Neural cell (in vitro differentiated cells): ENCODE measurements around the gene SNRNP25. TPM values are rescaled to one million over a fixed set of nuclear protein-coding genes. Genes with fewer than 3 reads are reported as not detected.
A peak's percentile ranks its signal among the peaks of the same experiment; 100 is the strongest.

ENCODE experiments used
- H2AFZ ChIP-seq: fragments of 200-600, 300-800 bp; sonication (generic), shearing (Covaris generic); 2 replicates; pipeline ENCODE4 v1.6.0; 2014; ENCODE audit warnings: low read depth, mild to moderate bottlenecking, antibody characterized with exemption, low read length, moderate library complexity
- H3F3A ChIP-seq: fragments of 200-600 bp; shearing (Covaris generic); 2 replicates; pipeline ENCODE4 v1.6.1; 2016; ENCODE audit warnings: mild to moderate bottlenecking, moderate library complexity, mixed read lengths, antibody characterized with exemption, low read length; ENCODE audit not compliant: insufficient read depth, poor library complexity, severe bottlenecking
- H3K27ac ChIP-seq: fragments of 200-600, 300-800 bp; sonication (generic), shearing (Covaris generic); 2 replicates; pipeline ENCODE4 v1.5.1; 2014; ENCODE audit warnings: mild to moderate bottlenecking, low read length, moderate library complexity
- H3K27me3 ChIP-seq: fragments of 300-800, 200-600 bp; sonication (generic), shearing (Covaris generic); 2 replicates; pipeline ENCODE4 v1.6.0; 2014; ENCODE audit warnings: mild to moderate bottlenecking, low read depth, low read length, moderate library complexity; ENCODE audit not compliant: insufficient read depth
- H3K36me3 ChIP-seq: fragments of 300-800, 200-600 bp; sonication (generic), shearing (Covaris generic); 2 replicates; pipeline ENCODE4 v1.5.1; 2014; ENCODE audit warnings: mild to moderate bottlenecking, antibody characterized with exemption, low read length, moderate library complexity; ENCODE audit not compliant: insufficient read depth
- H3K4me2 ChIP-seq: fragments of 300-800, 200-600 bp; sonication (generic), shearing (Covaris generic); 2 replicates; pipeline ENCODE4 v1.6.0; 2014; ENCODE audit warnings: mild to moderate bottlenecking, low read length
- H3K4me3 ChIP-seq: fragments of 300-800, 200-600 bp; sonication (generic), shearing (Covaris generic); 2 replicates; pipeline ENCODE4 v1.5.1; 2014; ENCODE audit warnings: mild to moderate bottlenecking, low read length, moderate library complexity
- H3K79me2 ChIP-seq: fragments of 200-600 bp; shearing (Covaris generic); replicated peaks from 2 replicates; pipeline ENCODE4 v1.6.0; 2014; ENCODE audit warnings: mild to moderate bottlenecking, low read length, moderate library complexity; ENCODE audit not compliant: insufficient read depth
- H3K9ac ChIP-seq: fragments of 300-800, 200-600 bp; sonication (generic), shearing (Covaris generic); 2 replicates; pipeline ENCODE4 v1.6.1; 2016; ENCODE audit warnings: mild to moderate bottlenecking, low read length, mixed read lengths
- H3K9me2 ChIP-seq: fragments of 200-600 bp; shearing (Covaris generic); 2 replicates; pipeline ENCODE4 v1.6.1; 2016; ENCODE audit warnings: mild to moderate bottlenecking, low read length, mixed read lengths; ENCODE audit not compliant: insufficient read depth
- H3K9me3 ChIP-seq: fragments of 200-600, 300-800 bp; sonication (generic), shearing (Covaris generic); 2 replicates; pipeline ENCODE4 v1.6.1; 2016; ENCODE audit warnings: mild to moderate bottlenecking, mixed run types, low read length, moderate library complexity, mixed read lengths
- H4K20me1 ChIP-seq: fragments of 200-600 bp; shearing (Covaris generic); 2 replicates; pipeline ENCODE4 v1.6.1; 2016; ENCODE audit warnings: mild to moderate bottlenecking, mixed run types; ENCODE audit not compliant: insufficient read depth
- CTCF ChIP-seq: fragments of 450-650 bp; IDR thresholded peaks from 2 replicates; pipeline ENCODE4 v1.5.1; 2014; ENCODE audit warnings: antibody characterized with exemption, mild to moderate bottlenecking, moderate library complexity; ENCODE audit not compliant: poor library complexity, severe bottlenecking
- EP300 ChIP-seq: fragments of 450-650 bp; conservative IDR thresholded peaks from 2 replicates; pipeline ENCODE4 v1.6.1; 2014; ENCODE audit warnings: antibody characterized with exemption, mild to moderate bottlenecking, moderate library complexity; ENCODE audit not compliant: poor library complexity, severe bottlenecking
- EZH2 ChIP-seq: fragments of 200-600, 300-800 bp; shearing (Covaris generic), sonication (generic); IDR thresholded peaks from 2 replicates; pipeline ENCODE4 v1.6.1; 2014; ENCODE audit warnings: antibody characterized with exemption, low read length, borderline replicate concordance, mild to moderate bottlenecking; ENCODE audit not compliant: insufficient read depth, poor library complexity, severe bottlenecking
- MXI1 ChIP-seq: fragments of 450-650 bp; conservative IDR thresholded peaks from 2 replicates; pipeline ENCODE4 v1.6.1; 2014; ENCODE audit warnings: antibody characterized with exemption, mild to moderate bottlenecking; ENCODE audit not compliant: poor library complexity, severe bottlenecking
- POLR2AphosphoS5 ChIP-seq: IDR thresholded peaks from 2 replicates; pipeline ENCODE4 v1.6.1; 2012
- RAD21 ChIP-seq: fragments of 450-650 bp; conservative IDR thresholded peaks from 2 replicates; pipeline ENCODE4 v1.6.1; 2014; ENCODE audit warnings: antibody characterized with exemption, mild to moderate bottlenecking, moderate library complexity
- REST ChIP-seq: IDR thresholded peaks from 2 replicates; pipeline ENCODE4 v1.6.1; 2012; ENCODE audit warnings: borderline replicate concordance
- SMC3 ChIP-seq: fragments of 450-650 bp; conservative IDR thresholded peaks from 2 replicates; pipeline ENCODE4 v1.6.1; 2014; ENCODE audit warnings: antibody characterized with exemption, mild to moderate bottlenecking, moderate library complexity; ENCODE audit not compliant: poor library complexity
- TAF1 ChIP-seq: IDR thresholded peaks from 2 replicates; pipeline ENCODE4 v1.6.1; 2012; ENCODE audit warnings: low read depth
- polyA plus RNA-seq: library from polyadenylated mRNA; depleted of rRNA; stranded (reverse); fragments of >200 nt; gene quantifications from 2 replicates; pipeline ENCODE4 v1.2.3, GENCODE V29; 2014

Gene SNRNP25
- polyA plus RNA-seq, 1 donor from 2014 or later, result 46.4 TPM

- Histone ChIP-seq H3K27me3 (peaks cover 12% of the 10 kb centered on the region), H3F3A (no peaks in the 10 kb centered on the region), H3K36me3 (no peaks in the 10 kb centered on the region), H3K9me3 (no peaks in the 10 kb centered on the region), H3K9me2 (no peaks in the 10 kb centered on the region), H3K4me3 (peak overlapping the region; percentile 89), H4K20me1 (no peaks in the 10 kb centered on the region), H3K27ac (no peak overlapping the region), H3K9ac (peak overlapping the region; percentile 75), H2AFZ (no peak overlapping the region), H3K4me2 (no peak overlapping the region), H3K79me2 (no peaks in the 10 kb centered on the region)
- TF ChIP-seq TAF1 (no peak), POLR2AphosphoS5 (no peak), MXI1 (no peak), RAD21 (no peak), EP300 (no peak), CTCF (no peak), SMC3 (no peak), EZH2 (no peak), REST (no peak)
Measured at GRCh38 chr16:76535-77272, 23.1 kb downstream of the SNRNP25 start.

- H3K9me2 ChIP-seq, result no peaks in the 10 kb centered on the region
- peak overlapping the region; percentile 30 for H3K4me2 ChIP-seq
- H2AFZ ChIP-seq, result peak overlapping the region; percentile 76
- H4K20me1 ChIP-seq, result no peaks in the 10 kb centered on the region
- H3K79me2 ChIP-seq, result no peaks in the 10 kb centered on the region
- H3K27me3 ChIP-seq, result peaks cover 8% of the 10 kb centered on the region
- H3K9ac ChIP-seq, result peak overlapping the region; percentile 75
- TF ChIP-seq POLR2AphosphoS5, result no peak
- TF ChIP-seq SMC3, result no peak
- TF ChIP-seq MXI1, result no peak
- no peak for TF ChIP-seq CTCF
- no peak for TF ChIP-seq EP300
- TF ChIP-seq EZH2, result no peak
- no peak for TF ChIP-seq REST
- TF ChIP-seq RAD21, result no peak
- no peak for TF ChIP-seq TAF1
- H3K9me3 ChIP-seq, result no peaks in the 10 kb centered on the region
- peak overlapping the region; percentile 89 for H3K4me3 ChIP-seq
- no peaks in the 10 kb centered on the region for H3F3A ChIP-seq
- H3K27ac ChIP-seq, result no peak overlapping the region
- H3K36me3 ChIP-seq, result no peaks in the 10 kb centered on the region
Measured at GRCh38 chr16:77273-77806, 23.7 kb downstream of the SNRNP25 start.
